SK-N-SH treated with all-trans-retinoic acid at 6 μM for 48 hours (cell line): ENCODE data around the gene CCDC197.

Source experiments
- ARNTL ChIP-seq: fragments of 450-650 bp; formaldehyde crosslinking; IDR thresholded peaks from 2 replicates; pipeline ENCODE4 v1.5.0; 2020; ENCODE audit warnings: low read depth, mild to moderate bottlenecking, moderate library complexity, borderline replicate concordance
- BACH2 ChIP-seq: fragments of 250-450 bp; sonication (Bioruptor Pico); IDR thresholded peaks from 2 replicates; pipeline ENCODE4 v1.9.0; 2021; ENCODE audit warnings: mild to moderate bottlenecking, borderline replicate concordance
- CREB5 ChIP-seq: fragments of 250-450 bp; sonication (Bioruptor Pico); IDR thresholded peaks from 2 replicates; pipeline ENCODE4 v1.5.1; 2020; ENCODE audit warnings: low read depth, mild to moderate bottlenecking, moderate library complexity
- CSRNP3 ChIP-seq: fragments of 250-450 bp; sonication (Bioruptor Pico); IDR thresholded peaks from 2 replicates; pipeline ENCODE4 v1.5.1; 2021; ENCODE audit warnings: mild to moderate bottlenecking, moderate library complexity
- ZFP3 ChIP-seq: fragments of 250-450 bp; sonication (Bioruptor Pico); IDR thresholded peaks from 2 replicates; pipeline ENCODE4 v1.5.0; 2020; ENCODE audit warnings: mild to moderate bottlenecking, moderate library complexity
- ZFP30 ChIP-seq: fragments of 450-650 bp; formaldehyde crosslinking; IDR thresholded peaks from 2 replicates; pipeline ENCODE4 v1.5.0; 2022; ENCODE audit warnings: mild to moderate bottlenecking, moderate library complexity

- TF ChIP-seq BACH2 (CRISPR knock-in tag) (no peak), ZFP30 (CRISPR knock-in tag) (no peak), ZFP3 (CRISPR knock-in tag) (no peak), CREB5 (CRISPR knock-in tag) (no peak), CSRNP3 (CRISPR knock-in tag) (no peak), ARNTL (no peak)
These were observed 17.3 kb downstream of the CCDC197 start for GRCh38 chr14:94014382-94014781.
